Activated naive CD8-positive, alpha-beta T cell (primary cell): ENCODE results near the gene IFITM2.

Source experiments
- H3K27ac Mint-ChIP-seq: one replicate; pipeline ENCODE4 v1.8.0; 2021; ENCODE audit warnings: mixed read lengths
- H3K27me3 Mint-ChIP-seq: one replicate; pipeline ENCODE4 v1.8.0; 2021; ENCODE audit warnings: mixed read lengths
- H3K36me3 Mint-ChIP-seq: one replicate; pipeline ENCODE4 v1.8.0; 2021; ENCODE audit warnings: mixed read lengths
- H3K4me1 Mint-ChIP-seq: one replicate; pipeline ENCODE4 v1.8.0; 2021; ENCODE audit warnings: low read depth, mixed read lengths
- H3K4me3 Mint-ChIP-seq: one replicate; pipeline ENCODE4 v1.8.0; 2021; ENCODE audit warnings: mild to moderate bottlenecking, mixed read lengths
- H3K9me3 Mint-ChIP-seq: one replicate; pipeline ENCODE4 v1.8.0; 2021; ENCODE audit warnings: low read depth, mixed read lengths

The IFITM2 gene

DNA sequence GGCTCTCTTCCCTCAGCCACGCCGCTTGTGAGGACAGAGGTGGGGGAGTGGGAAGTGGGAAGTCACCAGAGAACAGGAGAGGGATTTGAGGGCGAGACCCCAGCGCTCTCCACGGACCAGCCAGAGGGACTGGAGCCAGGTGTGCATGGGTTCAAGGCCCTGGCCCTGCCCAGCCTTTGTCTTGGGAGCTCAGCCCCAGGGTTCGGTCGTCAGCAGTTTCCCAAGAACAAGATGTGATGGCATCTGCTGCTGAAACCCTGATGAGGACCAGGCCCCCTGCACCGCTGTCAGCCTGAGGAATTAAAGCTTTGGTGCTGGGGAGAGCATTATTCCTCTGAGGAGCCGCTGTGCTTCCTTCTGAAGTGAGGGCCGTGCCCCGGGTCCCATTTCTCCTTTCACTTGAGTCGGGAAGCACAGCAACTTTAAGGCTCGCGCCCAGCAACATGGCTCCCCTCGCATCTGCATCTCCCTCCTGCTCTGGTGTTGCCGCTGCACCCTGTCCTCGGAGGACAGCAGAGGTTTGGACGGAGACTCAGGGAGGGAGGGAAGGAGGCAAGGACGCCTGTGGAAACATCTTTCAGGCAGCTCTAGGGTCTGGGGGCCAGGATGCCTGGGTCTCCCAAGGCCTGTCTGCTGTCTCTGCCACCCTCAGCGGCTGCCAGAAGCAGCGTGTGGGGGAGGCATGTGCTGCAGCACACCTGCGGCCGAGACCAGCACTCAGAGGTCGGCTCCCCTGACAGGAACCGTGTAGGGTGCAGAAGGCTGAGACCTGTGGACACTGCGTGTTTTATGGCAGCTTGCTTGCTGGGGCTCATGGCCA lies 12.1 kb upstream of the IFITM2 start:
- H3K27ac Mint-ChIP-seq = no peak overlapping the region
- H3K4me1 Mint-ChIP-seq = peaks cover 39% of the 10 kb centered on the region
- no peaks in the 10 kb centered on the region for H3K9me3 Mint-ChIP-seq
- H3K27me3 Mint-ChIP-seq = no peaks in the 10 kb centered on the region
- H3K4me3 Mint-ChIP-seq = peak overlapping the region; percentile 17
- no peaks in the 10 kb centered on the region for H3K36me3 Mint-ChIP-seq

DNA sequence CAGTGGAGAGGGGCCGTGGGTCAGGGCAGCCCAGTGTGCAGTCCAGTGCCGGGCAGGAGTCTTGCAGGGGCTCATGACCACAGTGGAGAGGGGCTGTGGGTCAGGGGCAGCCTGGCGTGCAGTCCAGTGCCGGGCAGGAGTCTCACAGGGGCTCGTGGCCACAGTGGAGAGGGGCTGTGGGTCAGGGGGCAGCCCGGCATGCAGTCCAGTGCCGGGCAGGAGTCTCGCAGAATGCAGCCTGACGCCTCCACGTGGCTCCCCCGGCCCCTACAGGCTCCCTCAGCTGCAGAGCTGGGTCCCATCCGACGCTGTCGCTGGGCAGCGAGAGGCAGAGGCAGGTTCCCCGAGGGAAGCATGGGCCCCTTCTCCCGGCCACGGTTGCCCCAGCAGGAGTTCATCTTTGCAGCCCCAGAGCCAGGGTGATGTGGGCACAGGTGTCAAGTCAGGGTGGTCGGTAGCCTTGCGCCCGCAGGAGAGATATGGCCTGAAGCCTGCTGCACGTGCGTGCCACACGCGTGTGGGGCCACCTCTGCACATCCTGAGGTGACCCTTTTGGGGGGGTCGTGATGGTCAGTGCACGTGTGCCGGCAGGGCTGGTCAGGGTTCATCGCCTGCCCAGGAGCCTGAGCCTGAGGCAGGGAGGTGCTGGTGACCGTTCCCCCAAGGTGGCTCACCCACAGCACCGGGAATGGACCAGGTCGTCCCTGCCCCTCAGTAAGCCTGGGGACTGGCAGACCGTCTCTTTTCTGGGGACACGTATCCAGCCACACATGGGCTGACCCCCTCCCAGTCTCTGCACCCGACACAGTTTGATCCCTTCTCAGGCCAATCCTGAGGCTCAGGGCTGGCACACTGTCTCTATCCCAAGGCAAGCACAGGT lies 11.2 kb upstream of the IFITM2 start:
- Mint-ChIP-seq H3K9me3 (no peaks in the 10 kb centered on the region), H3K4me3 (no peak overlapping the region), H3K4me1 (peaks cover 38% of the 10 kb centered on the region), H3K27ac (no peak overlapping the region), H3K27me3 (no peaks in the 10 kb centered on the region), H3K36me3 (no peaks in the 10 kb centered on the region)

DNA sequence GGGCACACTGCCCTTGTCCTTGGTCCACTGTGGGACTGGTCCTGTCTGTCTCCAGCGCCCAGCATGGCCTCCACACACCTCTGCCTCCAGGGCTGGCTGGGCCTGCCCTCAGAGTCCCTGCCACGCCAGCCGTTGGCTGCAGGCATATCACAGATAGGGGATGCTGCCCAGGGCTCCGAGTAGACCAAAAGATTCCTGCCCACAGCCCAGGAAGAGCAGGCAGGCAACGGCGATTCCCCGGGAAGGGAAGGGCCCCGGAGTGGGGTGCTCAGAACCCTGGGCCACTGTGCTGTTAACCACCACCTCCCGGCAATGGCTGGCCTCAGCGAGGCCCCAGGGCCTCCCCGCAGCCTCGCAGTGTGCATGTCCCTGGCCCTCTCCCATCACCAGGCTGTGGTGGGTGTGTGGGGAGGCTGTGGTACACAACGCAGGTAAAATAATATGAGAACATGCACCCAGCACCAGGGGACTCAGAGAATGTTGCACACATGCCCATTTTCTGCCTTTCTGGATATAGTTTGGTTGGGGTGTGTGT lies 10.5 kb upstream of the IFITM2 start:
- H3K4me1 Mint-ChIP-seq = peaks cover 36% of the 10 kb centered on the region
- no peaks in the 10 kb centered on the region for H3K36me3 Mint-ChIP-seq
- H3K27ac Mint-ChIP-seq = peak overlapping the region; percentile 89
- no peaks in the 10 kb centered on the region for H3K9me3 Mint-ChIP-seq
- no peaks in the 10 kb centered on the region for H3K27me3 Mint-ChIP-seq
- H3K4me3 Mint-ChIP-seq = no peak overlapping the region

DNA sequence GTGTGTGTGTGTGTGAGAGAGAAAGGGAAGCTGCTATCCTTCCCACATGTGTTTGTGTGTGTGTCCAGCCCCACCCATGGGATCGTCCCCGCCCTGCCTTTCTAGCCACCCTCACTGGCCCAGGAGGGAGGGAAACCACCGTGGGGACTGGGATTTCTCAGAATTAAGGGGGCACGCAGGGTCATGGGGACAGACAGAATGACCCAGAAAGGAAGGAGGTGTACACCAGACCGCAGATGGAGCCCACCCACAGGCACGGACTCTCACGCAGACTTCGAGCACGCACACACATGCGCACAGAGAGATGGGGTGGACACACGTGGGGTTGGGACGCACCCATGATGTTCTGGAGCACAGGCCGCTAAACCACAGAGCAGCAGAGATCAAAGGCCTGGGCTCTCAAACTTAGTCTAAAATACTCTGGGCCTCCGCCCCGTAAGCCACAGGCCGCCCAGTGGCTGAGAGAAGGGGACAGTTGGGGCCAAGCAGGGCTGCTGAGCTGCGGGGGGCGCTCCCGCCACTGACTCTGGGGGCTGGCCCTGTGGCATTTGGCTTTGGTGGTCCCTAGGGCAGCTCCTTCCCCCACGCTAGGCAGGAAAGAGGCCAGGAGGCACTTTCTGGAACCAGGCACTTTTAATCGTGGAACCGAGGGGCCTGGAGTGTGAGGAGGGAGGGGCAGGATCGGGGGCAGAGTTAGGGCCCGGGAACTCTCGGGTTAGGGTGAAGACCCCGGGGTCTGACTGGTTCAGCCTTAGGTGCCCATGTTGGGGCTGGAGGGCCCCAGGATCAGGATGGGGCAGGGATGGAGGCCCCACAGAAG lies 9.8 kb upstream of the IFITM2 start:
- Mint-ChIP-seq H3K27me3 (no peaks in the 10 kb centered on the region), H3K27ac (peak overlapping the region; percentile 89), H3K9me3 (no peaks in the 10 kb centered on the region), H3K4me1 (peaks cover 37% of the 10 kb centered on the region), H3K36me3 (no peaks in the 10 kb centered on the region), H3K4me3 (no peak overlapping the region)

DNA sequence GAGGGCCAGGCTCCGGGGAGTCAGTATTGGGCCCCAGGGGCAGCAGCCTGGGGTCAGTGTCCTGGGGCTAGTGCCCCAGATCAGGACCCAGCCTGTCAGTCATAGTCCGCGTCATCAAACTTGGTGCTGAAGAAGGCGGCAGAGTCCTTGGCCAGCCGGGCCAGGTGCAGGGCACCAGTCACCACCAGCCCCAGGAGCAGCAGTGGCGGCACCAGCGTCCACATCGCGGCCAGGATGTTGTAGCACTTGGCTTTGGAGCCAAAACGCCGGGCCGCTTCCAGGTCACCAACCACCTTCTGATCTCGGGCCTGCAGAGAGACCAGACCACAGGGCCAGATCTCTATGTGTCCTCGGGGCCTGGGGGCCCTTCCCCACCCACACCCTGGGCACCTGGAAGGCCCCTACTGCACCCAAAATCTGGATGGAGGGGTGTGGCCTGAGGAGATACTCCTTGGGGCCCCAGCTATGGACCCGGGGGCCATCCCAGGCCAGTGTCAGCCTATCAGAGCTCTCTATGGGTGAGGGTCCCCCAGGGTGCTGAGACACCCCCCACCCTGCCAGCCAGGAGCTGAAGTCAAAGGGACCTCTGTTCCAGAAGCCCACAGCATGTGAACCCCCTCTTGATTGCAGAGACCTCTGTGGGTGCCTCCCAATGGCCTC lies 9.1 kb upstream of the IFITM2 start:
- no peak overlapping the region for H3K27ac Mint-ChIP-seq
- H3K4me3 Mint-ChIP-seq = no peak overlapping the region
- H3K9me3 Mint-ChIP-seq = no peaks in the 10 kb centered on the region
- H3K27me3 Mint-ChIP-seq = no peaks in the 10 kb centered on the region
- peaks cover 41% of the 10 kb centered on the region for H3K4me1 Mint-ChIP-seq
- no peaks in the 10 kb centered on the region for H3K36me3 Mint-ChIP-seq

DNA sequence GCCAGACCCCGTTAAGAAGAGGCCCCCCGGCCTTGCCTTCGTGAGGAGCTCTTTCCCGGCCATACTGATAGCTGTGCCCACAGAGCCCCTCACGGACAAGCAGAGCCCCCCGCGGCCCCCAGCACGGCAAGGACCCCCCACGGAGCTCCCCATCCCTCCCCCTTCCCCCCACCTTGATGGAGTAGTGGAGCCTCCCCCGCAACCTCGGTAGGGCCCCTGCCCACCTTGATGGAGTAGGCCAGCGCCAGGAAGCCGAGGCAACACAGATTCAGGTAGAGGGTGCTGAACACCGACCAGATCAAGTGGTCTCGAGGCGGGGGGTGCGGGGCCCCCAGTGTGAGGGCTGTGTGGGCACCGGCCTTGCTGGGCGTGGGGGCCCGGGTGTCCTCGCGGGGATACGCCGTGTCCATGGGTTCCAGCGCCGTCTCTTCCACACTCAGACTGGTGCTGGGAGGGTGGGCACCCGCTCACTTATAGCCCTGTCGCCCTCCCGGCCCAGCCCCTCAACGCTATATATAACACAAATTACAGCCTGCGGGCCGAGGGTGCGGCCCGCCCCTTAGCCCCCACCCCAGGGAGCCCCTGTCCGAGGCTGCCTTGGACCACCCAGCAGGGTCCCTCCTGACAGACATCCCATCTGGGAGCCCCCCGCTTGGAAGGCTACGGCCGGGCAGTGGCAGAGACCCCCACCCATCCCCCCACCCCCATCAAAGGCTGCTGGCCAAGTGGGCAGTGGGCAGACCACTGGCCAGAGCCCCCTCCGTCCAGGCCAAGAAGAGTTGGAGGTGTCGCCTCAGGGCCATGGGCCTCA lies 8.3 kb upstream of the IFITM2 start, which contains the start of gene IFITM5:
TSS of gene IFITM5 (minus strand) at position 446 of the 811 bp plus-strand sequence. CDS start at position 410, 36 bp downstream.
- Mint-ChIP-seq H3K9me3 (no peaks in the 10 kb centered on the region), H3K27ac (no peak within 1 kb of the TSS), H3K36me3 (no peaks in the 10 kb centered on the region), H3K4me3 (peak within 1 kb of the TSS; percentile 27), H3K4me1 (peaks cover 46% of the 10 kb centered on the region), H3K27me3 (no peaks in the 10 kb centered on the region)

DNA sequence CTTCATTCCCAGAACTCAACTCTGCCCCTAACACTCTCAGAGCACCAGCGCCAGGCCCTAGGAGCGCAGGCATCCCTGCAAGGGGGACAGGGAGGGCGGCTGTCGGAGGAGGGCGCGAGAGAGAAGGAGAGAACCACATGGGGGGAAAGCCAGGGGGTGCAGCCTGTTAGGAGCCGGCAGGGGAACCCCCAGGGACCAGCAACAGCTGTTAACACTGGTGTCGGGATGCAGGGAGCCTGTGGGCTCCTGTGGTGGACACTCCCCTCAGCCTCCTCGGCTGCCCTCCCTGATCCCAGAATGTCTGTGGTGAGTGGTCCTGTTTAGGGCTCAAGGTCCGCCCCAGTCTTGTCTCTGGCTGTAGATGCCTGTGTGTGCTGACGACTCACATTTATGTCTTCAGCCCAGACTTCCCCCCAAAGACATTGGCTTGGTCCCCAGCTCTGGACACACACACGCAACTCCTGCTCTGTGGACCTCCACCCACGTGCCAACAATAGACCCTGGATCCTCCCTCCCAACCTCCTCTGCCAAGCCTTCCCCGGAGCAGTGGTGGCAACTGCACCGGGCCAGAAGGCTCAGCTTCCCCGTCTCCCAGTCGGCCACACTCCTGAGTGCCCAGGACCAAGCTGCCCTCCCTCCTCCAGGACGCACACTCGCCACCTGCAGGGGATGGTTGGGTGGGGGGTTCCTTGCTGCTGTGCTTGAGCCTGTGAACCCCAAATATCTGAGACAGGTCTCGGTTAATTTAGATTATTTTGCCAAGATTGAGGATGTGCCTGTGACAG lies 7.5 kb upstream of the IFITM2 start:
- H3K4me1 Mint-ChIP-seq = peaks cover 47% of the 10 kb centered on the region
- H3K4me3 Mint-ChIP-seq = peak overlapping the region; percentile 27
- H3K27ac Mint-ChIP-seq = no peak overlapping the region
- H3K9me3 Mint-ChIP-seq = no peaks in the 10 kb centered on the region
- H3K27me3 Mint-ChIP-seq = no peaks in the 10 kb centered on the region
- H3K36me3 Mint-ChIP-seq = no peaks in the 10 kb centered on the region

DNA sequence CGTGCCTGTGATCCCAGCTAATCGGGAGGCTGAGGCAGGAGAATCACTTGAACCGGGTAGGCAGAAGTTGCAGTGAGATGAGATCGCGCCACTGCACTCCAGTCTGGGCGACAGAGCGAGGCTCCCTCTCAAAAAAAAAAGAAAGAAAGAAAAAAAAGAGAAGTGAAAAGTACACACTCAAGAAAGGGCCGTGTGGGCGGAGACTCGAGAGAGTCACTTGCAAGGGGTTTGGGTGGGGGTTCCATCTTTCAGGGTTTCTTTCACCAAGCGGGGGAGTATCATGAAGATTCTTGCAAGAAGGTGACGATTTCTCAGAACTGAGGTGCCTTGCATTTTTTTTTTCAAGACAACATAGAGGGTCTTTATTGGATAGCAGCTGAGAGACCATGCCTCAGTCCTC lies 4.3 kb upstream of the IFITM2 start:
- Mint-ChIP-seq H3K27ac (peak overlapping the region; percentile 91), H3K4me1 (peaks cover 52% of the 10 kb centered on the region), H3K27me3 (no peaks in the 10 kb centered on the region), H3K36me3 (no peaks in the 10 kb centered on the region), H3K9me3 (no peaks in the 10 kb centered on the region), H3K4me3 (peak overlapping the region; percentile 14)

DNA sequence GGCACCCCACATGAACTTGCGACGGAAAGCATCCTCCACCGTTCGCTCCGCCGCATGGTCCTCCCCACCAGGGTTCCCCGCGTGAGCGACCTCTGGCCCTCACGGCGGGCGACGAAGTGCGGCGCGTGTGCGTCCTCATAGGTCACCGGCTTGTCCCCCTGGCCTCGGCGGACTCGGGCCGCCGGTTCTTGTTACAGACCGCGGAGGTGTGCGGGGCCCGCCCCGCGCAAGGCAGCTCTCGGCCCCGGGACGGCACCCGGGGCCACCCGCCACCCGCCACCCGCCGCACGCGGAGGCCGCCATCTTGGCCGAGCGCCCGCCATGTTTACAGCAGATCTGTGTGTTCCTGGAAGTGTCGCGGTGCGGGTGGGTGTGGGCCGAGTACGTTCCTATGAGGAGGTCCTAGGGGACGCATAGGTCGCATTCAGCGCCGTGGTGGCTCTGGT lies 3.5 kb upstream of the IFITM2 start:
- H3K27me3 Mint-ChIP-seq = no peaks in the 10 kb centered on the region
- no peak overlapping the region for H3K4me3 Mint-ChIP-seq
- no peak overlapping the region for H3K27ac Mint-ChIP-seq
- H3K36me3 Mint-ChIP-seq = no peaks in the 10 kb centered on the region
- peaks cover 53% of the 10 kb centered on the region for H3K4me1 Mint-ChIP-seq
- no peaks in the 10 kb centered on the region for H3K9me3 Mint-ChIP-seq

DNA sequence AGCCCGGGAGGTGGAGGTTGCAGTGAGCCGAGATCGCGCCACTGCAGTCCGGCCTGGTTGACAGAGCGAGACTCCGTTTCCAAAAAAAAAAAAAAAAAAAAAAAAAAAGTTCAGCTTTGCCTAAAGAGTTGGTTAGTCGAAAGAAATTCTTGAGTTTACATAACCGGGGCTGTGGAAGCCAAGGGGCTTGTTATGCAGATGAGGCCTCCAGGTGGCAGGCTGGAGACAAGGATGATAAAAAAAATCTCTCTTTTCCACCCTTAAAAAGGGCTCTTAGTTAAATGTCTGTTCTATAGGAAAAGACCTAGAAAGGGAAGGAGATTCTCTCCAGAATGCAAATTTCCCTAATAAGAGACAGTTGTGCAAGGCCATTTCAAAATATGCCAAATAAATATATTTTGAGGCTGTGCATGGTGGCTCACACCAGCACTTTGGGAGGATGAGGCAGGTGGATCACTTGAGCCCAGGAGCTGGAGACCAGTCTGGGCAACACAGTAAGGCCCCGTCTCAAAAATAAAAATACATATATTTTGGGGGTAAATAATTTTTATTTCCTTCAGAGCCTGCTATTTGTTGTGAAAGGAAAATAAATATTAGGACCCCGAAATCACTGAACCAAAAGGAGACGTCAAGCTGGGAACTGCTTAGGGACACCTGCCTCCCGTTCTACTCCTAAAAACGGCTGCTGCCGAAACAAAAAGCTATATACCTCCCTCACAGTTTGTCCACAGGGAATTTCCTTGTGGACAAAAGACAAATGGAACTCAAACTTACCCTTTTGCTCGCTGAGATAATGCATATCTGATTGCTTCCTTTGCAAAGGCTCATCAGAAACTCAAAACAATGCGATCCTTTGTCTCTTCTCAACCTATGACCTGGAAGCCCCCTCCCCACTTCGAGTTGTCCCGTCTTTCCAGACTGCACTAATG lies 2.4 kb upstream of the IFITM2 start:
- H3K4me1 Mint-ChIP-seq = peaks cover 56% of the 10 kb centered on the region
- H3K36me3 Mint-ChIP-seq = no peaks in the 10 kb centered on the region
- no peak overlapping the region for H3K4me3 Mint-ChIP-seq
- H3K27me3 Mint-ChIP-seq = no peaks in the 10 kb centered on the region
- peak overlapping the region; percentile 51 for H3K27ac Mint-ChIP-seq
- H3K9me3 Mint-ChIP-seq = no peaks in the 10 kb centered on the region

DNA sequence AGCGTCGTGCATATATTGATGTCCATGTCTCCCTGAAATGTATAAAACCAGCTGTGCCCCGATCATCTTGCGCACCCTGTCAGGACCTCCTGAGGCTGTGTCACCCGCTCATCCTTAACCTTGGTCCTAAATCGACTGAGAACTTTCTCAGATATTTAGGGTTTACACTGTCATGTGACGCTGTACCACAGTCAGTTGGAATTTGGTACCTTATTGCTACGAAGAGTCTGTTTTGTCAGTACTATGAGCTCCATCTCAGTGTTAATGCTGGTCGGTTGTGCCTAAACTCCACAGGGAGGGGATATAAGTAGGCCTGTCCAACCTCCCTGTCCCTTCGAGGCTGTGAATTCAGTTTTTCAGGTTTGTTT lies 1.8 kb upstream of the IFITM2 start:
- no peaks in the 10 kb centered on the region for H3K36me3 Mint-ChIP-seq
- H3K4me1 Mint-ChIP-seq = peaks cover 51% of the 10 kb centered on the region
- peak overlapping the region; percentile 51 for H3K27ac Mint-ChIP-seq
- no peak overlapping the region for H3K4me3 Mint-ChIP-seq
- H3K27me3 Mint-ChIP-seq = no peaks in the 10 kb centered on the region
- no peaks in the 10 kb centered on the region for H3K9me3 Mint-ChIP-seq
